Measurements from ENCODE around the gene EPS15. TPM values are rescaled to one million over a fixed set of nuclear protein-coding genes. Genes with fewer than 3 reads are reported as not detected.

The EPS15 gene
- total RNA-seq, 1 experiment from 2014 or later = 8.9 TPM

DNA sequence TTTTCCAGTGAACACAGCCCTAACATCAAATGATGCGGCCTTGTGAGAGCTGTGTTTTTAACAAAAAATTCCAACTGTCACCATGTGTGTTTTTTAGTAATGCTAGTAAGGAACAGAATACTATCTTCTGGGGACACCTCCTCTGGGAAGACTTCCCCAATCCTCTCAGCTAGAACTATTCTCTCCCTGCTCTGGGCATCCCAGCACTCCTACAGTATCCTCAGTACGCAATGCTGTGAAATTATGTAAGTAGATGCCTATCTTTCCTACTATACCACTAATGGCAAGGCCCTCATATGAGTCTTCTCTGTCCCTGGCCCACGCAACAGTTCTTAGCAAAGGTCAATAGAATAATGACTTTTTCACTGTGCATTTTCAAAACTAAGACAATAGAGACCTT is 169.2 kb downstream of the EPS15 start:
- DNase-seq (ENCODE audit: low spot score) = no peak
- in situ Hi-C loops (cut with HindIII; ENCODE audit: low sequenced_read_pairs) = no loop called here

DNA sequence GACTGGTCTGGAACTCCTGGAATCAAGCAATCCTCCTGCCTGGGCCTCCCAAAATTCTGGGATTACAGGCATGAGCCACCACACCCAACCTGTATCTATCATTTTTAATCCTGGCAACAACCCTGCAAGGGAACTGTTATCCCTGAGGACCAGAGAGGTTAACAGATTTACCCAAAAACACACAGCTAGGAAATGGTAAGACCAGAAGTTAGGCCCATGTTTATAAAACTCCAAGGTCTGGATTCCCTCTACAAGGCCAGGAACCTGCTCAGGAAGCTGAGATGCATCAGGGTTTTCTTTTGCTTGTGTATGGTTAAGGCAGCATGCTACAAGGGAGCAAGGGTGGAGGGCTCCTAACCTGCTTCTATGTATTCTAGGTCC is 170.9 kb downstream of the EPS15 start:
- in situ Hi-C loops (cut with HindIII; ENCODE audit: low sequenced_read_pairs) = no loop called here
- DNase-seq (ENCODE audit: low spot score) = no peak

DNA sequence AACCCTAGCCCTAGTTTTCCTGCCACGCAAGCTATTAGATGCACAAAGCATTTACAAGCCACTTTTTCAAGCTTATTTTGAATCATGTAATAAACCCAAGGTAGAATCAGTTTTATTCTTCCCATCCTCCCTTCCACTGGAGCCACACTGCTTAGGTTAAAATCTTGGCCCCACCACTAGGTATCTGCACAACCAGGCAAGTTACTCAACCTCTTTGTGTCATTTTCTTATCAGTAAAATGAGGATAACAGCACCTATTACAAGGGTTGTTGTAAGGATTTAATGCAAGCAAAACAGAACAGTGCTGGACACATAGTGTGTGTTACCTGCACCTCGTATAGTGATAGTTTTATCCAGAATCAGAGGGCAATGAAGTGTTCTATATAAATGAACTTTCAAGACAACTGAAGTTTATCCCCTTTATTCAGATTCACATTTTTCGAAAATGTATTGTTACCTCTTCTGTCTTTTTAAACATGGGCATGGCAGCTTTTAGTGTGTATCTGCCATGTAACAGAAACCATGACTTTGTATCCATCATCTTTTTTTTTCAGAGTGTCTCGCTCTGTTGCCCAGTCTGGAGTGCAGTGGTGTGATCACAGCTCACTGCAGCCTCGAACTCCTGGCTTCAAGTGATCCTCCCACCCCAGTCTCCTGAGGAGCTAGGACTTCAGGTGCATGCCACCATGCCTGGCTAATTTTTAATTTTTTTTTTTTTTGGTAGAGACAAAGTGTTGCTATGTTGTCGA is 171.5 kb downstream of the EPS15 start:
- DNase-seq (ENCODE audit: low spot score) = no peak
- in situ Hi-C loops (cut with HindIII; ENCODE audit: low sequenced_read_pairs) = no loop called here

DNA sequence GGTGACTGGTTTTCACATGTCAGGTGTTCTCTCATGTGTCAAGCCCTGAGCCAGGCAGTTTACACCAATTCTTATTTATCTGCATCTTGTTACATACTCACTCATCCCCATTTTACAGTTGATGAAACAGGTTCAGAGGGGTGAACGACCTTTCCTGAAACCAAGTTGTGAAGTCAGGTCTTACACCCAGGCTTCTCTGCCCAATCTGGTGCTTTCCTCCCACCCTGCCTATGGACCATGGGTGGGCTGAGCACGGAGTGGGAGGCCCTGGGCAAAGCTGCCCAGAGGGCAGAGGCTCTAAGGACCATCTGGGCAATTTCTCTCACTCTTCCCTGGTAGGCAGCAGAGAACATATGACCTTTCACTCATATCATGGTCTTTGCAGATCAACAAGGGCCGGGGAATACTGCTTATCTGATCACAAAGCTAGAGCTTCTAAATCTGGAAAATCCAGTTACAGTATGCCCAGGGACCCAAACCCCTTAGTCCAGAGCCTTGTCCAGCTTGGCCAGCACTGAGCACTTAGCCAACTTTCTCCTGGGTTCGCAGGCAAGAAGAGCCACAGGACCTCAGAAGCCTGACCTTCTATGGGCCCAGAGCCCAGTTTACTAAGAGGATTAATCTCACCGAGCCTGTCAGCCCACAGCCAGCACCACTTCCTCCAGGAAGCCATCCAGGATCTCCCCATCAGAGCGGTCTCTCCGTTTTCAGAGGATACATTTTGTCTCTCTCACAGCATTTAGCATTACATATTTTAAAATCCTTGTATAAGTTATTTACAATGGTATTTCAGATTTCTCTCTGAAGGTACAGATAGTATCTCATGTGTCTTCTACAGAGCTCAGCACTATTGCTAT is 172.8 kb downstream of the EPS15 start:
- in situ Hi-C loops (cut with HindIII; ENCODE audit: low sequenced_read_pairs) = no loop called here
- DNase-seq (ENCODE audit: low spot score) = no peak

DNA sequence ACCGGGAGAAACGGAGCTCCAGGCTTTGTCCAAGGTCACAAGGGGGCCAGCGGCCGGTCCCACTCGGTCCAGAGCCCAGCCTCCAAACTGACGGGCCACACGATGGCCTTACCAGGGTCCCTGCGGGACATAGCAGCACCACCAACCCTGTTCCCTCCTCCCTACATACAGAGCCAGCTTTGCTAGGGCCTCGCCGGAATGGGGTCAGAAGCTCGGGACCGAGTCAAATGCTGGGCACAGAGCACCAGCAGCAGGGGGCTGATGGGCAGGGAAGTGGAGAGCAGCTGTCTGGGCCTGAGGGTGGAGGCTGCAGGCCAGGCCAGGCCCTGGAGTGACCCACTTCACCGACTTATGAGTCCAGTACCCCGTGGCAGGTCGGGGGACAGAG is 173.8 kb downstream of the EPS15 start:
- in situ Hi-C loops (cut with HindIII; ENCODE audit: low sequenced_read_pairs) = no loop called here
- DNase-seq (ENCODE audit: low spot score) = no peak

DNA sequence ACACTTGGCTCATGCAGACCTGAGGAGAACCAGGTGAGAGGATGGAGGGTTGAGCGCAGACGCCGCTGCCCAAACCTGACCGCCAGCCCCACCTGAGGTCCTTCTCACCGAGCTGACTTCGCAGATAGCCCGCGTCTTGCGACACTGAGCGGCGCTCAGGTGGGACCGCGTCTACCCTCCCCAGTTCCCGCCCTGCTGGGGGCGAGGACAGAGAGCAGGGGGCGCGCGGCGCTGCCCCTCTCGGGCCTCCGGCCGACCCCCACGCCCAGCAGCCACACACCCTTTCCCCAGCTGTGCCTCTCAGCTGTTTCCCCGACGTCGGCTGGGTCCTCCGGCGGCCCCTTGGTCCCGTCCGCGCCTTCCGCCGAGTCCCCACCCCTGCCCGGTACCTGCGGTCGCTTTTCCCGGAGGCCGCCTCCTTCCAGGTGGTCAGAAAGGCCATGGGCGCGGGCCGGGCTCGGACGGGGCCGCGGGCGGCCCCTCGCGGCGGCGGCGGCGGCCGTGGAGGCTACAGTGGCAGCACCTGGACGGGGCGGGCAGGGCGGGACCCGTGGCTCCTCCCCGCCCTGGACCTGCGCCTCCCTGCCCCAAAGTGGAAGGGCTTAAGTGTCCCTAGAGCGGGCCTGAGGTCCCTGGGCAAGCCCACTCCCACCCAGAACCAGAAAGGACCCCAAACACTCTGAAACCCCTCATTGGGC is 174.3 kb downstream of the EPS15 start:
- no peak for DNase-seq (ENCODE audit: low spot score)

DNA sequence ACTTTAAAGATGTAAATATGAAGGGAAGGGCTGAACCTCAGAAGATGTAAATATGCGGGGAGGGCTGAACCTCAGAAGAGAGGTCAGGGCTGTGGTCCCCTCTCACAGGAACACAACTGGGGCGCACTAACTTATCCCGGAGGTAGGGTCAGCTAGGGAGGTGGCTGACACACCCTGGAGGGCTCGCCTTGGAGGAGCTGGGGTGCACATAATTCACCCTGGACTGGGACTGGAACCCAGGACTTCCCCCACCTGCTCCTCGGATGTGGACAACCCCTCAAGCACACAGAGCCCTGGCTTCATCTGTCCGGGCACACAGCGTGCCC is 174.8 kb downstream of the EPS15 start:
- in situ Hi-C loops (cut with HindIII; ENCODE audit: low sequenced_read_pairs) = no loop called here
- no peak for DNase-seq (ENCODE audit: low spot score)

More for the DNA sequence above, 174.3 kb downstream of the EPS15 start:
- in situ Hi-C loops (cut with HindIII; ENCODE audit: low sequenced_read_pairs) = no loop called here

DNA sequence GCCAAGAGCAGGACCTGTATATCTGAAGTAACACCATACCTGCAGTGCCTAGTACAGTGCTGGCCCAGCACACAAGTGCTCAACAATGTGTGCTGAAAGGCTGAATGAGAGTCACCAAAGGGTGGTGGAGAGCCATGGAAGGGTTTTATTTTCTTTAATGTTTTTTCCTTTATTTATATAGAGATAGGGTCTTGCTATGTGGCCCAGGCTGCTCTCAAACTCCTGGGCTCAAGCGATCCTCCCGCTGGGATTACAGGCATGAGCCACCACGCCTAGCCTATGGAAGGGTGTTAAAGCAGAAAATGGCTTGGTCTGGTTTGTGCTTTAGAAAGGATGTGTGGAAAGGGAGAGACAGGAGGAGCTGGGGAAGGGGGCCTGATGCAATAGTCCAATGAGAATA is 175.4 kb downstream of the EPS15 start:
- DNase-seq (ENCODE audit: low spot score) = no peak
- in situ Hi-C loops (cut with HindIII; ENCODE audit: low sequenced_read_pairs) = no loop called here

DNA sequence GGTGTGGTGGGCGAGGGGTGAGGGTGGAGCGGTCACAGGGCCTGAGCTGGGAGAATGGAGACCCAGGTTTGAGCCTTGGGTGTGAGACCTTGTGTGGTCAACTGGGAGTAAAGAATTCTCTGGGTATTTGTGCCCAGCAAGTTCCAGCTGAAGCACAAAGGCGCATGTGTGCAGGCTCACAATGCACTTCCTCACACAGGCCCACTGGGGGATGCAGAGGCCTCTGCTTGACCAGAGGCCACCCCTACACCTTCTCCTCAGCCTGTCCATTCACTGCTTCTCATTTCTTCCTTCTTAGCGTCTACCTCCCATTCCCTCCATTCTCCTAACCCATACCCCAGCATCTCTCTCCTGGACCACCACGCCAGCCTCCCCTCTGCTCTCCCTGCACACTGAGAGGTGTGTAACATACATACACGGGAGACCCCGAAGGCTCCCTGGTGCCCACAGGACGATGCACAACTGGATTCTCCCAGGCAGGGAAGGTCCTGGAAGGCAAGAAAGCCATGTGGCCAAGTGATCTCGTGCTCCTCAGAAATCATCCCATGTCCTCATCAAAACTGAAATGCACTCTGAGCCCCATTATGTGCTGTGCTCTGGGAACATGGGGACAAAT is 176.4 kb downstream of the EPS15 start:
- in situ Hi-C loops (cut with HindIII; ENCODE audit: low sequenced_read_pairs) = no loop called here
- DNase-seq (ENCODE audit: low spot score) = no peak

DNA sequence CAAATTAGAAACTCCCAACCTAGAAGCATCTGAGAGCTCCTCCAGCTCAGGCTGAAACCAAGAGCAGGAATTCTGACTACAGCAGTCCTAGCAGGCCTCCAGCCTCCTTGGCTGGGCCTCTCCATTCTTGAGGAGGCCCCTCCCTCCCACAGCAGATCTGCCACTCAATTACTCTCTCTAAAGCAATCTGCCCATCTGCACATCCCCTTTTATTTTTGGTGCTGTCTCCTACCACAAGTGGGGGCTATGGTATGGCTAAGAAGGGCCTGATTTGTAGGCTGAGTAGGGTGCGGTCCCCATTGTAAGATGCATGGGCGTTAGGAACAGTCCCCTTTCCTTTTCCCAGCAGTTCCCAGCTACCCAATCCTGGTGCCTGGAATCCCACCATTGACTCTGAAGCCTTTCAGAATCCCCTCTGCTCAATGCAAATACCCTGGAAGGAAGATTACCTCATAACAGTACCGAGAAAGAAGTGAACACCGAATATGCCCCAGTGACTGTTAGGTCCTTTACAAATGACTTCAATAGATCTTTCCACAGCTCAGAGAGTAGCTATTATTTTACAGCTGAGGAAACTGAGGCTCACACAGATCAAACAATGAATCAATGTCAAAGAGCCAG is 177.1 kb downstream of the EPS15 start:
- DNase-seq (ENCODE audit: low spot score) = no peak
- in situ Hi-C loops (cut with HindIII; ENCODE audit: low sequenced_read_pairs) = no loop called here

DNA sequence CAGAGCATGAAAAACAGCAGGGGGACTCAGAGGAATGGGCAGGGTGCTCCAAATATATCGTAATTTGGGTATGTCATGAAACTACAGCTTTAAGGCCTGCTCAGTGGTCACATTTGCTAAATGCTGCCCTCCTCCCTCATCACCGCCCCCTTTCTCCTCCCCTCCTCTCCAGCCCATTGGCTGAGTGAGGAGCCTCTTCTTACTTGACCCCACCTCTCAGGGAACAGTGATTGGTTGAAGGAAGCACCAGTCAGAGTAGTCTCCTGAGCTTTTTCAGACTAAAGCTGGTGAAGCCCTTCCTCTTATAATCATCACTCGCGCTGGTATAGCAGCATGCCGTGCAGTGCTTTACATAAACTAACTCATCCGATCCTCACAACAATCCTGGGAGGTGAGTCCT is 178.7 kb downstream of the EPS15 start:
- DNase-seq (ENCODE audit: low spot score) = no peak
- in situ Hi-C loops (cut with HindIII; ENCODE audit: low sequenced_read_pairs) = no loop called here

DNA sequence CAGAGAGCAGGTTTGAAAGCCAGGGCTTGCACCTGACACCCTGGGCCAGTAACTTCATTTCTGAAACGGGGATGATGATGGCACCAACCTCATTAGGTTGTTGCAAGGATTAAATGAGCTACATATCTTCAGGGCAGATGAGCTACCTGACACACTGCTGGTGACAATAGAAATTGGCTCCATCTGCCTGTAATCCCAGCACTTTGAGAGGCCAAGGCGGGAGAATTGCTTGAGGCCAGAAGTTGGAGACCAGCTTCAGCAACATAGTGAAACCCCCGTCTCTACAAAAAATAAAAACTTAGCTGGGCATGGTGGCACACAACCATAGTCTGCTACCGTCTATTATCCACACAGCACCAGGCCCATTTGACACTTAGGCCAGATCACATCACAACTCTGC is 182.4 kb downstream of the EPS15 start:
- DNase-seq (ENCODE audit: low spot score) = no peak
- in situ Hi-C loops (cut with HindIII; ENCODE audit: low sequenced_read_pairs) = no loop called here

DNA sequence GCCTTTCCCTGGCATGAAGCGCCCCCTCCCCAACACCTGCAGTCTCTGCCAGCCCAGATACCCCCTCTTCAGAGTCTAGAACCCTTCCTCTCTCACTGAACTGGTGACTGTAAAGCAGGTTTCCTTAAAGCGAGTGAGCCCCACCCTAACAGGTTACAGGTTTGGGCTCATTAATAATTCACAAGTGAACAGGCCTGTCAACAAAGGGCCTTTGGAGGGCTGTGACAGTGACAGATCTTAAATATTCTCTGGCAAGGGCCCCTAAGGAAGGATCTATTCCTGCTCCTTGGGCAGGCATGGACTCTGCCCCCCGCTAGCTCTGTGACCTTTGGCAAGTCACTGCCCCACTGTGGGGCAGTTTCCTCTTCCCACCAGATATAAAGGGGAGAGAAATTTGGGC is 183.1 kb downstream of the EPS15 start:
- in situ Hi-C loops (cut with HindIII; ENCODE audit: low sequenced_read_pairs) = no loop called here
- DNase-seq (ENCODE audit: low spot score) = no peak

DNA sequence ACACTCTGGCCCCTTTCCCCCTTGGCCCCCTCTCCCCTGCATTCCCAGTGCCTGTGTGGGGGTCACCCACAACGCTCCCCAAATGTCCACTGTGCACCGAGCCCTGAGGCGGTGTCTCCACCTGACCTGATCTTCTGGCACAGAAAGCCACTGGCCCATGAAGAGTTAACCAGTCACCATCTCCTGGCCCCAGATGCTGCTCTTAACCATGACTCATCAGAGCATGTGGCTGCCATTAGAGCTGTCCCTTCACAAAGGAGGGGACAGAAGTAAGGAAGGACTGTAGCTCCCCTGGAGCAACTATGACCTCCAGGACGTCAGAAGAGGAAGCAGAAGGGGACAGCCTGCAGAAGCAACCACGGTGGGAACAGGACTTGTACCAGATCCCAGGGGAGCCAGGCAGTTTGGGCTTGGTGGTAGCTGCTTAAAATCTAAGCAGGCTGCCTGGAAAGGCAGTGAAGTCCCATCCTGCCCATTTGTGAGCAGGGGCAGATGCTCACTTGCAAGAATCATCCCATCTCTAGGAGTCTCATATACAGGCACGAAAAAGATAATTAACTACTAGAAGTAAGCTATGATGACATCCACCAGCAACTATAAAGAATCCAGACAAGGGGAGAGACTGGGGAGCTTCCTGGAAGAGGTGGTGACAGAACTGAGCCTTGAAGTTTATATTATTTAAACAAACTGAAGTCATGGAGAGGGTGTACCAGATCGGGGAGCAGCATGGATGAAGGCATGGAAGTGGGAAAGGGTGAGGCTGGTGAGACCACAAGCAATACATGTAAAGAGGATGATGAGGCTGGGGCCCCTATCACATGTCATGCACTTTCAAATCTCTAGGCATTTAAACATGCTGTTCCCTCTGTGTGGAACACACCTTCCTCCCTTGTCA is 187.6 kb downstream of the EPS15 start:
- in situ Hi-C loops (cut with HindIII; ENCODE audit: low sequenced_read_pairs) = no loop called here
- peak; percentile 10 for DNase-seq (ENCODE audit: low spot score)

DNA sequence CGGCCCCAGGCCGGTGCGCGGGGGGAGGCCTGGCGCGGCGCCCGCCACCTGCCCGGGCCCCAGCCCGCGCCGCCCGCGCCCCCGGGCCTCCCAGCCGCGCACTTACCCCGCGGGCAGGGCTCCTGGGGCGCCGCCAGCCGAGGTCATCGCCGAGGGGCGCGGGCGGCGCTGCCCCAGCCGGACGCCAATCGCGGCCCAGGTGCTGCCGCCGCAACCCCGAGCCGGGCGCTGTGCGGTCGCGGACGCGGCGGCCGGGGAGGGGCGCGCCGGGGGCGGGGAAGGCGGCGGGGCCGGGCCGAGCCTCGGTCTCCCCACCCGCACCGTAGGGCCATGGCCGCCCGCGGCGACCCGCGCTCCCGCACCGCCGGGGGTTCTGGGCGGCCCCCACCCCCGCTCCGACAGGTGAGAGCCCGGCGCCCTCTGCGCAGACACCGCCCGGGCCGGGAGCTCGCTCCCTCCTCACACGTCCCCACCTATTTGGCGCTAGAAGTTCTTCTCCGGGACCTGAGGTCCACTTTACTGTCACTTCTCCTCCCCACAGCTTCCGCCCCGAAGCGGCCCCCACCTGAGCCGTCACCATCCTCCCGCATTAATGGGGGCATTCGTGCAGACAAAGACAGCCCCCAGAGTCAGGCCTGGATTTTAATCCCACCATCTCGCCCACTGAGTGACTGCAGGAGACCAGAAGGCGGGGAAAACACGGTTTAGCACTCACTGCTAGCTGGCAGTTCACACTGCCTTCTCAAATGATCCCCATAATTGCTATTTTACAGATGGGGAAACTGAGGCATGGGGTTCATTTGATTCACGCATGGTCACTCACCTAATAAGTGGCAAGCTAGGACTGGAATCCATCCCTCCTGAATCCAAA is 188.5 kb downstream of the EPS15 start, which contains the start of gene TTC39A:
Gene TTC39A, minus strand, starts transcription at position 232 of the 871 bp plus-strand sequence. Its CDS starts 85 bp downstream, at position 147.
- no peak for DNase-seq (ENCODE audit: low spot score)
- in situ Hi-C loops (cut with HindIII; ENCODE audit: low sequenced_read_pairs) = no loop called here

DNA sequence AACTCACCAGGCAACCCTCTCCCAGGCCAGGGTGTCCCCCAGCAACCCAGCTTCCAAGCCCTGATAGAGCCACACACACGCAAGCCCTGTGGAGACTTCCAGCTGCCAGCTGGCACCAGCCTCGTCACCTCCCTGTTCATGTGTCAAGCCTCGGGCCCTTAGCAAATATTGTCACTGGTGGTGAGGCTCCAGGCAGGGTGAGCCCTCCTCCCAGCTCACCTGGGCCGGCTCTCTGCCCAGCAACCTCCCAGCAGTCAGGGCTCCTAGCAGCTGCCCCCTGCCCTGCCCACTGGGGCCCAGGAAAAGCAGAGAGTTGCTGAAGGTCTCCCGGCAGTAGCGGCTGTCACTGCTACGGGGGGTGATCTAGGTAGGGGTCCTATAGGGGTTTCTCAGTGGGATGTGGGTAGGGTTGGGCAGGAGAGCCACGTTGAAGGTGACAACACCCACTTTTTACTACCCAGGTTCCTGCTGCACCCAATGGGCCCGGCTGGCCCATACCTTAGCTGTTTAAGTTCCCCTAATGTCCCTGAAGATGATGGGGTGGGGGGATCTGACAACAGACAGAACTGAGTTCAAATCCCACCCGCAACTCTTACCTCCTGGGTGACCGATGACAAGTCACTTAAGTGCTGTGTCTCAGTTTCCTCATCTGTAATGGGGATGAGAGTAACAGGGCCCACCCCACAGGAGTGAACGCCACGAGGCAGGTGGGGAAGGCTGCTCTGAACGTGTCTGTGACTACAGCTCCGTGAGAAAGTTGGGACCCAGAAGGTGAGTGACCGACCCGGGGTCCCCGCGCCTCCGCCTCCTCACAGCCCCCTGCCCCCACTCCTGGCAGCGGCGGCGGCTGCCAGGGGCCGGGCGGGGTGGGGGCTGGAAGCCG is 189.4 kb downstream of the EPS15 start:
- in situ Hi-C loops (cut with HindIII; ENCODE audit: low sequenced_read_pairs) = no loop called here
- no peak for DNase-seq (ENCODE audit: low spot score)

DNA sequence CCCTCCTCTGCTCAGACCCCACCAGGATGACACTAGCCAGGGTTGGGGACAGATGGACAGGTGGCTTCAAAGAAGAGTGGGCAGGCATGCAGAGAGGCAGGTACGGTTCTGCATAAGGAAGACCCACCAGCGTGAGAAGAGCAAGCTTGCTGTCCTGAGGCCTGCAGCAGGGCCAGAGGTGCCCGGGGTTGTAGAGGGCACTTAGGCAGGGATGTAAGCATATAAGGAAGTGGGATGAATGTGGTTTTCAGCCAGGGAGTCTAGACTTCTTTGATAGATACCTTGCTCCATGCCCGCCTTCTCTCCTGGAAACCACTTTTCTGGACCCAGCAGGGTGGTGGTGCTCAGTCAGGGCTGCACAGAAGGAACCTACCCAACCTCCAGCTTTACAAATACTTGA is 190.1 kb downstream of the EPS15 start:
- in situ Hi-C loops (cut with HindIII; ENCODE audit: low sequenced_read_pairs) = no loop called here
- no peak for DNase-seq (ENCODE audit: low spot score)

Data from G401 (cell line).